HepG2 (cell line): ENCODE data around the gene DDC. TPM values are rescaled to one million over a fixed set of nuclear protein-coding genes. Genes with fewer than 3 reads are reported as not detected.

Experiments used
- GZF1 ChIP-seq: sonication (generic); formaldehyde crosslinking; IDR thresholded peaks from 2 replicates; pipeline ENCODE4 v1.5.1; 2020; ENCODE audit warnings: mild to moderate bottlenecking, missing genetic modification reagents
- JUN ChIP-seq: sonication (generic); formaldehyde crosslinking; IDR thresholded peaks from 2 replicates; pipeline ENCODE4 v1.4.0; 2020; ENCODE audit warnings: mild to moderate bottlenecking, missing genetic modification reagents
- RCOR2 ChIP-seq: IDR thresholded peaks from 2 replicates; pipeline ENCODE4 v1.6.1; 2016; ENCODE audit warnings: missing biosample characterization, missing genetic modification reagents
- SAFB2 ChIP-seq: sonication (generic); formaldehyde crosslinking; IDR thresholded peaks from 2 replicates; pipeline ENCODE4 v1.5.1; 2020; ENCODE audit warnings: missing genetic modification reagents, low read depth, mild to moderate bottlenecking, borderline replicate concordance
- SYNCRIP ChIP-seq: fragments of 200-400 bp; formaldehyde crosslinking; IDR thresholded peaks from 2 replicates; pipeline ENCODE4 v1.6.1; 2018; ENCODE audit warnings: mild to moderate bottlenecking, low read depth, low read length; ENCODE audit not compliant: insufficient read depth
- ZBTB7A ChIP-seq: sonication (generic); formaldehyde crosslinking; IDR thresholded peaks from 2 replicates; pipeline ENCODE4 v1.8.0; 2022; ENCODE audit warnings: mild to moderate bottlenecking, missing genetic modification reagents
- ZFP36L2 ChIP-seq: sonication (generic); formaldehyde crosslinking; IDR thresholded peaks from 2 replicates; pipeline ENCODE4 v1.4.0; 2020; ENCODE audit warnings: missing genetic modification reagents
- ZFX ChIP-seq: sonication (generic); formaldehyde crosslinking; IDR thresholded peaks from 2 replicates; pipeline ENCODE4 v1.4.0; 2020; ENCODE audit warnings: mild to moderate bottlenecking, low read depth, missing genetic modification reagents, moderate library complexity
- ZNF318 ChIP-seq: sonication (generic); formaldehyde crosslinking; IDR thresholded peaks from 2 replicates; pipeline ENCODE4 v1.4.0; 2020; ENCODE audit warnings: mild to moderate bottlenecking, missing genetic modification reagents
- ZNF441 ChIP-seq: sonication (generic); formaldehyde crosslinking; IDR thresholded peaks from 2 replicates; pipeline ENCODE4 v1.7.0; 2021; ENCODE audit warnings: missing genetic modification reagents, borderline replicate concordance
- ZNF670 ChIP-seq: sonication (generic); formaldehyde crosslinking; IDR thresholded peaks from 2 replicates; pipeline ENCODE4 v1.8.0; 2022; ENCODE audit warnings: mild to moderate bottlenecking, missing genetic modification reagents, borderline replicate concordance
- ZNF766 ChIP-seq: sonication (generic); formaldehyde crosslinking; IDR thresholded peaks from 2 replicates; pipeline ENCODE4 v1.5.0; 2020; ENCODE audit warnings: missing genetic modification reagents, borderline replicate concordance
- polyA plus RNA-seq, 8 experiments: library from polyadenylated mRNA; depleted of rRNA in 3 of 8; stranded (reverse) in 7 of 8; unstranded in 1 of 8; fragments of >200 nt; fragmentation: Illumina TruSeq in 4 of 8; extraction: Trizol in 4 of 8; gene quantifications; 2 replicates each; pipeline versions ENCODE4 v1.2.1 to v1.2.3, GENCODE V29; 2011 to 2016; ENCODE audit warnings: low read depth in 4 of 8, missing spikeins in 1 of 8, mixed read lengths in 1 of 8; ENCODE audit not compliant: insufficient read depth in 1 of 8
- total RNA-seq, 5 experiments: library from RNA; depleted of rRNA; stranded (reverse); fragments of >200 nt; fragmentation: Illumina TruSeq; extraction: Trizol; gene quantifications; 2 replicates each; pipeline ENCODE4 v1.2.3, GENCODE V29; 2016; ENCODE audit warnings: low read depth in 1 of 5
- TF ChIP-seq, protein P1 (sequence below): sonication (generic); formaldehyde crosslinking; IDR thresholded peaks from 2 replicates; pipeline ENCODE4 v1.4.0; 2020; ENCODE audit warnings: missing genetic modification reagents, borderline replicate concordance

Gene DDC
- total and polyA plus RNA-seq, 2 of the 13 experiments (the other 11 are each of a cell fraction or from before 2014, with no cell fraction given), result 11.7 to 93.3 TPM

DNA sequence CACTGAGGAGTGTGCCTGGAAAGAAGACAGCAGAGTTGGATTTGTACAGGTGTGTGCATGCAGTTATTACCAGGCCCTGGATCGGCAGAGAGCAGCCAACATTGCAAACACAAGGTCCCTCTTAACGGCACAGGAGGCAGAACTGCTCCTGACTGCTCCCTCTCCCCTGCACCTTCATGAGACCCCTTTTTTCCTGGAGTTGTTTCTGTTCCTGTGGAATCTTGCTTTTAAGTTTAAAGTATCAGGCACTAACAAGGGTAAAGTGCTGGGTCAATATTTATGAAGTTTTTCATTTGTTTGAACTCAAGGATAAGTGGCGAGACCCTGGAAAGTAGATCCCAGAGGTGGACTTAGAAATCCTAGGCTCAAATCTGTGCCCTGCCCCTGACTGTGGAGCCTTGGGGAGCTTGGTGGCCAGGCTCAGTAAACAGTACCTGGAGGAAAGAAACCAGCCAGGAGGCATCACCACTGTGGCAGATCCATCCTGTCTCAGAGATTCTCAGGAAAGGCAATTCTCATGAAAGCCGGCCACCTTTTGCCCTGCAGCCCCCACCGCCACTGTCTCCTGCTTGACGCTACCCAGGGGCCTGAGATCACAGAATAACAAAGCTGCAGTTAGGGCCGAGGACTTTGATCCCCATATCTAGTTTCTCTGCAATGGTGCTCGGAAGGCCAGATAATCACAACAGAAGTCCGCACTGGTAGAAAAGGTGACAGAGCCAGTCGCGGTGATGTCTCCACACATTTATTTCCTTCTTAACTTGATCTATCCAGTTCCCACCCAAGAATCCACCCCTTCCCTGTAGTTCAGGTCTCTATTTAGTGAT, 36.7 kb downstream of the DDC start (continued):
- no peak for TF ChIP-seq ZNF318
- 0 out of 2 replicates have a peak, but pooled peaks have one; percentile 46 for TF ChIP-seq ZNF441 (CRISPR knock-in tag)
- TF ChIP-seq ZBTB7A (CRISPR knock-in tag), result no peak
- no peak for TF ChIP-seq JUN
- no peak for TF ChIP-seq ZFP36L2 (CRISPR knock-in tag)
- TF ChIP-seq, protein P1, sequence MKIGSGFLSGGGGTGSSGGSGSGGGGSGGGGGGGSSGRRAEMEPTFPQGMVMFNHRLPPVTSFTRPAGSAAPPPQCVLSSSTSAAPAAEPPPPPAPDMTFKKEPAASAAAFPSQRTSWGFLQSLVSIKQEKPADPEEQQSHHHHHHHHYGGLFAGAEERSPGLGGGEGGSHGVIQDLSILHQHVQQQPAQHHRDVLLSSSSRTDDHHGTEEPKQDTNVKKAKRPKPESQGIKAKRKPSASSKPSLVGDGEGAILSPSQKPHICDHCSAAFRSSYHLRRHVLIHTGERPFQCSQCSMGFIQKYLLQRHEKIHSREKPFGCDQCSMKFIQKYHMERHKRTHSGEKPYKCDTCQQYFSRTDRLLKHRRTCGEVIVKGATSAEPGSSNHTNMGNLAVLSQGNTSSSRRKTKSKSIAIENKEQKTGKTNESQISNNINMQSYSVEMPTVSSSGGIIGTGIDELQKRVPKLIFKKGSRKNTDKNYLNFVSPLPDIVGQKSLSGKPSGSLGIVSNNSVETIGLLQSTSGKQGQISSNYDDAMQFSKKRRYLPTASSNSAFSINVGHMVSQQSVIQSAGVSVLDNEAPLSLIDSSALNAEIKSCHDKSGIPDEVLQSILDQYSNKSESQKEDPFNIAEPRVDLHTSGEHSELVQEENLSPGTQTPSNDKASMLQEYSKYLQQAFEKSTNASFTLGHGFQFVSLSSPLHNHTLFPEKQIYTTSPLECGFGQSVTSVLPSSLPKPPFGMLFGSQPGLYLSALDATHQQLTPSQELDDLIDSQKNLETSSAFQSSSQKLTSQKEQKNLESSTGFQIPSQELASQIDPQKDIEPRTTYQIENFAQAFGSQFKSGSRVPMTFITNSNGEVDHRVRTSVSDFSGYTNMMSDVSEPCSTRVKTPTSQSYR (CRISPR knock-in tag), result 0 out of 2 replicates have a peak, but pooled peaks have one; percentile 22
- TF ChIP-seq GZF1 (CRISPR knock-in tag), result no peak
- TF ChIP-seq ZNF670 (CRISPR knock-in tag), result no peak
- TF ChIP-seq ZNF766, result no peak
- TF ChIP-seq SAFB2, result no peak
- TF ChIP-seq SYNCRIP, result no peak
- TF ChIP-seq ZFX (CRISPR knock-in tag), result peak; percentile 39; the same call in 1 of the 2 replicates
- 0 out of 2 replicates have a peak, but pooled peaks have one; percentile 16 for TF ChIP-seq RCOR2
